IMR-90 (cell line): Measurements from ENCODE around the gene DLX2. TPM values are rescaled to one million over a fixed set of nuclear protein-coding genes. Genes with fewer than 3 reads are reported as not detected.

ENCODE experiments used
- ATAC-seq: fragments of 200-7000 bp; cut with Tn5 transposase; 2 replicates; pipeline ENCODE4 v1.9.1; 2020; ENCODE audit warnings: low read depth, mild to moderate bottlenecking, moderate library complexity
- BruUV-seq: library from RNA; stranded (reverse); fragments of 400-500 nt; replicated peaks from 2 replicates; lab custom pipeline; 2021; lab: Mats Ljungman, UMichigan
- CTCF ChIA-PET: fragments of 300-600 bp; formaldehyde crosslinking; extraction: SDS; loops from one replicate; lab custom pipeline; 2021; ENCODE audit warnings: antibody characterized with exemption; lab: Yijun Ruan, JAX
- POLR2A ChIA-PET: fragments of 300-600 bp; sonication (Branson Sonifier 250); formaldehyde crosslinking; loops from one replicate; lab custom pipeline; 2022; ENCODE audit warnings: antibody characterized with exemption; ENCODE audit not compliant: unreplicated experiment; lab: Charles Lee
- DNase-seq: peaks from one replicate; pipeline ENCODE4 v3.0.0; 2013
- H2AFZ ChIP-seq: replicated peaks from 2 replicates; pipeline ENCODE3; 2013; ENCODE audit warnings: low read length, mild to moderate bottlenecking; ENCODE audit not compliant: poor library complexity
- H2AK5ac ChIP-seq: 2 replicates; pipeline ENCODE4 v1.6.1; 2013; ENCODE audit warnings: low read depth, low read length, inconsistent platforms
- H2AK9ac ChIP-seq: replicated peaks from 2 replicates; pipeline ENCODE3; 2013; ENCODE audit warnings: mild to moderate bottlenecking, low read depth, low read length, moderate library complexity; ENCODE audit not compliant: poor library complexity
- H2BK120ac ChIP-seq: 2 replicates; pipeline ENCODE4 v1.6.1; 2013; ENCODE audit warnings: low read depth, low read length, inconsistent platforms
- H2BK15ac ChIP-seq: 3 replicates; pipeline ENCODE4 v1.6.1; 2013; ENCODE audit warnings: low read depth, low read length, inconsistent platforms
- H2BK20ac ChIP-seq: 2 replicates; pipeline ENCODE4 v1.6.1; 2013; ENCODE audit warnings: low read depth, mild to moderate bottlenecking, inconsistent platforms, low read length, moderate library complexity
- H2BK5ac ChIP-seq: 2 replicates; pipeline ENCODE4 v1.6.1; 2013; ENCODE audit warnings: mild to moderate bottlenecking, low read depth, low read length, inconsistent platforms; ENCODE audit not compliant: poor library complexity, severe bottlenecking
- H3K14ac ChIP-seq: replicated peaks from 2 replicates; pipeline ENCODE4 v1.6.1; 2013; ENCODE audit warnings: low read depth, low read length, inconsistent platforms
- H3K18ac ChIP-seq: 2 replicates; pipeline ENCODE4 v1.6.1; 2013; ENCODE audit warnings: low read depth, low read length, control low read depth
- H3K23ac ChIP-seq: 2 replicates; pipeline ENCODE4 v1.6.1; 2013; ENCODE audit warnings: low read depth, low read length, inconsistent platforms
- H3K27ac ChIP-seq: 2 replicates; pipeline ENCODE4 v1.5.1; 2013; ENCODE audit warnings: mild to moderate bottlenecking, control low read depth, low read length; ENCODE audit not compliant: insufficient read depth
- H3K27me3 ChIP-seq: 2 replicates; pipeline ENCODE4 v1.6.1; 2013; ENCODE audit warnings: low read length; ENCODE audit not compliant: control insufficient read depth, insufficient read depth
- H3K36me3 ChIP-seq: 2 replicates; pipeline ENCODE4 v1.6.1; 2013; ENCODE audit warnings: low read length, mixed read lengths; ENCODE audit not compliant: control insufficient read depth, insufficient read depth
- H3K4ac ChIP-seq: 2 replicates; pipeline ENCODE4 v1.6.1; 2013; ENCODE audit warnings: low read depth, low read length, inconsistent platforms
- H3K4me1 ChIP-seq: 2 replicates; pipeline ENCODE4 v1.6.1; 2013; ENCODE audit warnings: low read length, mixed read lengths; ENCODE audit not compliant: control insufficient read depth, insufficient read depth
- H3K4me2 ChIP-seq: 2 replicates; pipeline ENCODE4 v1.6.1; 2013; ENCODE audit warnings: low read depth, mild to moderate bottlenecking, control low read depth, low read length, moderate library complexity
- H3K4me3 ChIP-seq: 2 replicates; pipeline ENCODE4 v1.5.1; 2013; ENCODE audit warnings: low read depth, mild to moderate bottlenecking, control low read depth, low read length, moderate library complexity; ENCODE audit not compliant: insufficient read depth
- H3K56ac ChIP-seq: 2 replicates; pipeline ENCODE4 v1.6.1; 2013; ENCODE audit warnings: low read length, inconsistent platforms; ENCODE audit not compliant: insufficient read depth; ENCODE audit errors: extremely low read depth
- H3K79me1 ChIP-seq, 2 experiments: 2 replicates each; pipeline ENCODE4 v1.6.1; 2013; ENCODE audit warnings: low read length in 2 of 2, inconsistent platforms in 1 of 2, low read depth in 1 of 2
- H3K9ac ChIP-seq: 2 replicates; pipeline ENCODE4 v1.6.1; 2013; ENCODE audit warnings: low read depth, low read length, control low read depth
- H3K9me1 ChIP-seq: 2 replicates; pipeline ENCODE4 v1.6.1; 2013; ENCODE audit warnings: low read length, inconsistent platforms; ENCODE audit not compliant: insufficient read depth
- H3K9me3 ChIP-seq: 2 replicates; pipeline ENCODE4 v1.6.1; 2013; ENCODE audit warnings: low read length; ENCODE audit not compliant: control insufficient read depth, insufficient read depth
- H4K20me1 ChIP-seq: 2 replicates; pipeline ENCODE4 v1.6.1; 2013; ENCODE audit warnings: low read length, inconsistent platforms; ENCODE audit not compliant: insufficient read depth
- H4K5ac ChIP-seq: 2 replicates; pipeline ENCODE4 v1.6.1; 2013; ENCODE audit warnings: mild to moderate bottlenecking, low read depth, low read length, control low read depth
- H4K8ac ChIP-seq, 2 experiments: 2 replicates each; pipeline ENCODE4 v1.6.1; 2013; ENCODE audit warnings: low read depth in 2 of 2, low read length in 2 of 2, control low read depth in 1 of 2, inconsistent platforms in 1 of 2
- H4K91ac ChIP-seq: 2 replicates; pipeline ENCODE4 v1.6.1; 2013; ENCODE audit warnings: low read depth, low read length, inconsistent platforms; ENCODE audit not compliant: insufficient read depth
- BHLHE40 ChIP-seq: fragments of 150-350 bp; IDR thresholded peaks from 2 replicates; pipeline ENCODE4 v1.6.1; 2016; ENCODE audit warnings: mild to moderate bottlenecking, low read depth, low read length
- CEBPB ChIP-seq: IDR thresholded peaks from 2 replicates; pipeline ENCODE4 v1.6.1; 2012; ENCODE audit warnings: low read depth, low read length, improper control_type of control experiment
- CHD1 ChIP-seq: IDR thresholded peaks from 2 replicates; pipeline ENCODE4 v1.6.1; 2012; ENCODE audit warnings: low read depth, low read length, improper control_type of control experiment
- MAFK ChIP-seq: IDR thresholded peaks from 2 replicates; pipeline ENCODE4 v1.6.1; 2012; ENCODE audit warnings: low read depth, low read length, improper control_type of control experiment
- NFE2L2 ChIP-seq: fragments of 150-350 bp; IDR thresholded peaks from 2 replicates; pipeline ENCODE4 v1.6.1; 2016; ENCODE audit warnings: low read depth, mild to moderate bottlenecking, low read length
- POLR2A ChIP-seq: IDR thresholded peaks from 2 replicates; pipeline ENCODE4 v1.6.1; 2012; ENCODE audit warnings: mild to moderate bottlenecking, low read depth, low read length
- RAD21 ChIP-seq: IDR thresholded peaks from 2 replicates; pipeline ENCODE4 v1.6.1; 2012; ENCODE audit warnings: low read length, improper control_type of control experiment
- RFX5 ChIP-seq: IDR thresholded peaks from 2 replicates; pipeline ENCODE4 v1.8.0; 2012; ENCODE audit warnings: low read depth, mild to moderate bottlenecking, low read length, moderate library complexity
- SMC3 ChIP-seq: fragments of 150-350 bp; IDR thresholded peaks from 2 replicates; pipeline ENCODE4 v1.6.1; 2016; ENCODE audit warnings: low read depth, mild to moderate bottlenecking, antibody characterized with exemption, low read length, moderate library complexity
- WGBS, 2 experiments: methylation state at CpG; one replicate each; pipeline versions ENCODE4 v1.1.5 to v1.1.7; 2013; ENCODE audit warnings: missing lambda C conversion rate in 2 of 2; ENCODE audit not compliant: insufficient read length in 1 of 2; ENCODE audit errors: extremely low coverage in 2 of 2; 5-methylcytosine and 5-hydroxymethylcytosine counted together
- dilution Hi-C: fragments of 300-500 bp; cut with HindIII; formaldehyde crosslinking; loops from one replicate; pipeline ENCODE4 v1.14.3; 2018; ENCODE audit warnings: low sequenced_read_pairs; ENCODE audit not compliant: unreplicated experiment
- in situ Hi-C: fragments of 300-500 bp; cut with MboI; formaldehyde crosslinking; loops from 3 replicates; pipeline ENCODE4 v1.14.3; 2019; ENCODE audit warnings: low sequenced_read_pairs, inconsistent platforms, mixed read lengths
- intact Hi-C: fragments of 100-400 bp; cut with micrococcal nuclease; formaldehyde crosslinking; loops from 2 replicates; pipeline ENCODE4 v1.10.0; 2022
- polyA plus RNA-seq, 3 experiments: library from polyadenylated mRNA; depleted of rRNA; stranded (reverse); fragments of >200 nt; gene quantifications; 2 replicates each; pipeline ENCODE4 v1.2.3, GENCODE V29; 2012; ENCODE audit warnings: low replicate concordance in 1 of 3
- total RNA-seq: library from RNA; depleted of rRNA; stranded (reverse); fragments of >200 nt; gene quantifications from 2 replicates; pipeline ENCODE4 v1.2.3, GENCODE V29; 2012
- TF ChIP-seq, protein P1 (sequence below): fragments of 150-350 bp; IDR thresholded peaks from 2 replicates; pipeline ENCODE4 v1.6.1; 2016; ENCODE audit warnings: low read depth, mild to moderate bottlenecking, low read length, moderate library complexity, borderline replicate concordance
- TF ChIP-seq, protein P2 (sequence below): conservative IDR thresholded peaks from 2 replicates; pipeline ENCODE4 v1.5.1; 2012; ENCODE audit warnings: mild to moderate bottlenecking, low read depth, low read length, improper control_type of control experiment
- TF ChIP-seq, protein P3 (sequence below): fragments of 150-350 bp; IDR thresholded peaks from 2 replicates; pipeline ENCODE4 v1.6.1; 2017; ENCODE audit warnings: mild to moderate bottlenecking, antibody characterized with exemption, low read length, low read depth

DLX2 gene
- total and polyA plus RNA-seq, 2 of the 4 experiments (the other 2 are of a cell fraction) = 0.38 TPM; not detected in 1

- no peaks in the 10 kb centered on the region for H3K9me1 ChIP-seq
- H3K4me3 ChIP-seq = no peak overlapping the region
- BruUV-seq = no TSS peak
- no peak overlapping the region for H2BK120ac ChIP-seq
- dilution Hi-C loops = no loop called here
- DNase-seq (no peak), ATAC-seq (no peak)
- peak overlapping the region; percentile 69 for H2AFZ ChIP-seq
- H3K9ac ChIP-seq = no peak overlapping the region
- TF ChIP-seq CHD1 = no peak
- TF ChIP-seq, protein P1, sequence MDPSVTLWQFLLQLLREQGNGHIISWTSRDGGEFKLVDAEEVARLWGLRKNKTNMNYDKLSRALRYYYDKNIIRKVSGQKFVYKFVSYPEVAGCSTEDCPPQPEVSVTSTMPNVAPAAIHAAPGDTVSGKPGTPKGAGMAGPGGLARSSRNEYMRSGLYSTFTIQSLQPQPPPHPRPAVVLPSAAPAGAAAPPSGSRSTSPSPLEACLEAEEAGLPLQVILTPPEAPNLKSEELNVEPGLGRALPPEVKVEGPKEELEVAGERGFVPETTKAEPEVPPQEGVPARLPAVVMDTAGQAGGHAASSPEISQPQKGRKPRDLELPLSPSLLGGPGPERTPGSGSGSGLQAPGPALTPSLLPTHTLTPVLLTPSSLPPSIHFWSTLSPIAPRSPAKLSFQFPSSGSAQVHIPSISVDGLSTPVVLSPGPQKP = no peak
- TF ChIP-seq BHLHE40 = no peak
- TF ChIP-seq, protein P2, sequence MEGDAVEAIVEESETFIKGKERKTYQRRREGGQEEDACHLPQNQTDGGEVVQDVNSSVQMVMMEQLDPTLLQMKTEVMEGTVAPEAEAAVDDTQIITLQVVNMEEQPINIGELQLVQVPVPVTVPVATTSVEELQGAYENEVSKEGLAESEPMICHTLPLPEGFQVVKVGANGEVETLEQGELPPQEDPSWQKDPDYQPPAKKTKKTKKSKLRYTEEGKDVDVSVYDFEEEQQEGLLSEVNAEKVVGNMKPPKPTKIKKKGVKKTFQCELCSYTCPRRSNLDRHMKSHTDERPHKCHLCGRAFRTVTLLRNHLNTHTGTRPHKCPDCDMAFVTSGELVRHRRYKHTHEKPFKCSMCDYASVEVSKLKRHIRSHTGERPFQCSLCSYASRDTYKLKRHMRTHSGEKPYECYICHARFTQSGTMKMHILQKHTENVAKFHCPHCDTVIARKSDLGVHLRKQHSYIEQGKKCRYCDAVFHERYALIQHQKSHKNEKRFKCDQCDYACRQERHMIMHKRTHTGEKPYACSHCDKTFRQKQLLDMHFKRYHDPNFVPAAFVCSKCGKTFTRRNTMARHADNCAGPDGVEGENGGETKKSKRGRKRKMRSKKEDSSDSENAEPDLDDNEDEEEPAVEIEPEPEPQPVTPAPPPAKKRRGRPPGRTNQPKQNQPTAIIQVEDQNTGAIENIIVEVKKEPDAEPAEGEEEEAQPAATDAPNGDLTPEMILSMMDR = no peak
- no peak for TF ChIP-seq MAFK
- TF ChIP-seq POLR2A = no peak
- no peak for TF ChIP-seq CEBPB
- TF ChIP-seq NFE2L2 = no peak
- no peak for TF ChIP-seq SMC3
- TF ChIP-seq RAD21 = no peak
- no peak for TF ChIP-seq RFX5
- TF ChIP-seq, protein P3, sequence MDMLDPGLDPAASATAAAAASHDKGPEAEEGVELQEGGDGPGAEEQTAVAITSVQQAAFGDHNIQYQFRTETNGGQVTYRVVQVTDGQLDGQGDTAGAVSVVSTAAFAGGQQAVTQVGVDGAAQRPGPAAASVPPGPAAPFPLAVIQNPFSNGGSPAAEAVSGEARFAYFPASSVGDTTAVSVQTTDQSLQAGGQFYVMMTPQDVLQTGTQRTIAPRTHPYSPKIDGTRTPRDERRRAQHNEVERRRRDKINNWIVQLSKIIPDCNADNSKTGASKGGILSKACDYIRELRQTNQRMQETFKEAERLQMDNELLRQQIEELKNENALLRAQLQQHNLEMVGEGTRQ = no peak
- H2AK5ac ChIP-seq = no peak overlapping the region
- H4K5ac ChIP-seq = no peak overlapping the region
- 0 out of 2 replicates have a peak overlapping the region, but pooled peaks have one; percentile 53 for H3K23ac ChIP-seq
- POLR2A ChIA-PET = no interaction called here
- no peak overlapping the region for H3K4ac ChIP-seq
- no peaks in the 10 kb centered on the region; the same call in 1 of the 2 replicates for H3K4me1 ChIP-seq
- no peaks in the 10 kb centered on the region for H3K79me1 ChIP-seq
- no peaks in the 10 kb centered on the region for H3K36me3 ChIP-seq
- no peak overlapping the region for H4K8ac ChIP-seq
- no peak overlapping the region for H2BK5ac ChIP-seq
- H2AK9ac ChIP-seq = no peak overlapping the region
- peaks cover 5% of the 10 kb centered on the region; the same call in 1 of the 2 replicates for H4K20me1 ChIP-seq
- no peak overlapping the region for H3K4me2 ChIP-seq
- H3K9me3 ChIP-seq = peaks cover 7% of the 10 kb centered on the region; the same call in 1 of the 2 replicates
- no peak overlapping the region for H4K91ac ChIP-seq
- H2BK15ac ChIP-seq = no peak overlapping the region
- intact Hi-C loops = loop anchor here (5.0 kb wide), 1 partner anchor 90 kb away; the partner anchor contains the start of gene METAP1D
- peaks cover 82% of the 10 kb centered on the region for H3K27me3 ChIP-seq
- H2BK20ac ChIP-seq = no peak overlapping the region
- in situ Hi-C loops = no loop called here
- H3K18ac ChIP-seq = no peak overlapping the region
- no peak overlapping the region for H3K14ac ChIP-seq
- no peak overlapping the region for H3K56ac ChIP-seq
- no peak overlapping the region for H3K27ac ChIP-seq
- CTCF ChIA-PET = interaction anchor here (0.7 kb wide), 1 partner anchor 35 kb away, joined by 4 read pairs; no protein-coding TSS in a partner anchor
- WGBS, 2 experiments = no CpG with 5 or more reads among the region's 31 CpGs
These were observed 15.4 kb downstream of the DLX2 start for GRCh38 chr2:172087207-172087779.
